SU-DHL-6 (cell line): ENCODE measurements around the gene B3GAT1.

Experiments
- EZH2phosphoT487 ChIP-seq: fragments of 200-600 bp; sonication (generic), shearing (Covaris generic); conservative IDR thresholded peaks from 2 replicates; pipeline ENCODE4 v1.6.1; 2018; ENCODE audit warnings: mild to moderate bottlenecking, antibody characterized with exemption, low read length, moderate library complexity, mixed read lengths
- TF ChIP-seq, protein P1 (sequence below): fragments of 200-600 bp; sonication (generic); IDR thresholded peaks from one replicate; pipeline ENCODE4 v1.5.1; 2017; ENCODE audit warnings: antibody characterized with exemption, mild to moderate bottlenecking, low read length, moderate library complexity; ENCODE audit not compliant: insufficient read depth, poor library complexity, severe bottlenecking

DNA sequence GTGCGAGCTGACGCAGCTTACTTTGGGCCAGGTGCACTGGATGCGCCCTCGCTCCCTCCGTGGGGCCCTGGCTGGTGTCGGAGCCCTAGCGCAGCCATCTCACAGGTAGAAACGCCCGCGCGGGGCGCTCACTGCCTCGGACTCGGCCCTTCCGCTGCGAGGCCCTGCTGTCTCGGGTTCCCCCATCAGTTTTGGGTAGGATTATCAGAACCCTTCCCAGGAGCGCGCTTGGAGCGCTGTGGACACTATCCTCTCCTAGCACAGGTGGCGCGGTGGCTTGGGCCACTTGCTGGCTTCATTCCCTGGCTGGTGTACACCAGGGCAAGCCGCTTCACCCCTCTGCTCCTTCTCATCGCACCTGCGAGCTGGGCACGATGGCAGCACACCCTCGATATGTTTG lies 35.7 kb upstream of the B3GAT1 start:
- TF ChIP-seq, protein P1, sequence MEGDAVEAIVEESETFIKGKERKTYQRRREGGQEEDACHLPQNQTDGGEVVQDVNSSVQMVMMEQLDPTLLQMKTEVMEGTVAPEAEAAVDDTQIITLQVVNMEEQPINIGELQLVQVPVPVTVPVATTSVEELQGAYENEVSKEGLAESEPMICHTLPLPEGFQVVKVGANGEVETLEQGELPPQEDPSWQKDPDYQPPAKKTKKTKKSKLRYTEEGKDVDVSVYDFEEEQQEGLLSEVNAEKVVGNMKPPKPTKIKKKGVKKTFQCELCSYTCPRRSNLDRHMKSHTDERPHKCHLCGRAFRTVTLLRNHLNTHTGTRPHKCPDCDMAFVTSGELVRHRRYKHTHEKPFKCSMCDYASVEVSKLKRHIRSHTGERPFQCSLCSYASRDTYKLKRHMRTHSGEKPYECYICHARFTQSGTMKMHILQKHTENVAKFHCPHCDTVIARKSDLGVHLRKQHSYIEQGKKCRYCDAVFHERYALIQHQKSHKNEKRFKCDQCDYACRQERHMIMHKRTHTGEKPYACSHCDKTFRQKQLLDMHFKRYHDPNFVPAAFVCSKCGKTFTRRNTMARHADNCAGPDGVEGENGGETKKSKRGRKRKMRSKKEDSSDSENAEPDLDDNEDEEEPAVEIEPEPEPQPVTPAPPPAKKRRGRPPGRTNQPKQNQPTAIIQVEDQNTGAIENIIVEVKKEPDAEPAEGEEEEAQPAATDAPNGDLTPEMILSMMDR = no peak
- no peak for TF ChIP-seq EZH2phosphoT487
